Mammary epithelial cell (primary cell): ENCODE results near the gene IL18R1.

ENCODE experiments used
- CTCF ChIP-seq, 2 donors: IDR thresholded peaks in 1 of 2; conservative IDR thresholded peaks in 1 of 2; 2 replicates each; pipeline ENCODE4 v1.5.1; 2011 to 2012; ENCODE audit warnings: inconsistent platforms in 2 of 2, low read length in 2 of 2, mild to moderate bottlenecking in 2 of 2, control low read depth in 1 of 2, low read depth in 1 of 2; ENCODE audit not compliant: insufficient read depth in 1 of 2; ENCODE audit errors: extremely low read depth in 1 of 2
- EZH2 ChIP-seq: IDR thresholded peaks from 2 replicates; pipeline ENCODE4 v1.6.1; 2012; ENCODE audit warnings: low read length, inconsistent platforms, borderline replicate concordance

- TF ChIP-seq CTCF (conservative IDR thresholded peaks at IDR 0.05 in 1 of 2, IDR thresholded peaks at IDR 0.05 in 1 of 2; ENCODE audit: extremely low read depth in 1 of 2, insufficient read depth in 1 of 2, low read depth in 1 of 2, low read length in 2 of 2) = no peak
- TF ChIP-seq EZH2 = no peak
Observed at GRCh38 chr2:102334486-102334885, 21.1 kb upstream of the IL18R1 start.
